GM21528 (cell line): Measurements from ENCODE around the gene RAB19.

Experiments used
- ATAC-seq: cut with Tn5 transposase; IDR thresholded peaks from one replicate; pipeline ENCODE4 v1.9.1; 2021; ENCODE audit warnings: mild to moderate bottlenecking, moderate library complexity; ENCODE audit not compliant: unreplicated experiment, low FRiP score

RAB19 gene, protein sequence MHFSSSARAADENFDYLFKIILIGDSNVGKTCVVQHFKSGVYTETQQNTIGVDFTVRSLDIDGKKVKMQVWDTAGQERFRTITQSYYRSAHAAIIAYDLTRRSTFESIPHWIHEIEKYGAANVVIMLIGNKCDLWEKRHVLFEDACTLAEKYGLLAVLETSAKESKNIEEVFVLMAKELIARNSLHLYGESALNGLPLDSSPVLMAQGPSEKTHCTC

DNA sequence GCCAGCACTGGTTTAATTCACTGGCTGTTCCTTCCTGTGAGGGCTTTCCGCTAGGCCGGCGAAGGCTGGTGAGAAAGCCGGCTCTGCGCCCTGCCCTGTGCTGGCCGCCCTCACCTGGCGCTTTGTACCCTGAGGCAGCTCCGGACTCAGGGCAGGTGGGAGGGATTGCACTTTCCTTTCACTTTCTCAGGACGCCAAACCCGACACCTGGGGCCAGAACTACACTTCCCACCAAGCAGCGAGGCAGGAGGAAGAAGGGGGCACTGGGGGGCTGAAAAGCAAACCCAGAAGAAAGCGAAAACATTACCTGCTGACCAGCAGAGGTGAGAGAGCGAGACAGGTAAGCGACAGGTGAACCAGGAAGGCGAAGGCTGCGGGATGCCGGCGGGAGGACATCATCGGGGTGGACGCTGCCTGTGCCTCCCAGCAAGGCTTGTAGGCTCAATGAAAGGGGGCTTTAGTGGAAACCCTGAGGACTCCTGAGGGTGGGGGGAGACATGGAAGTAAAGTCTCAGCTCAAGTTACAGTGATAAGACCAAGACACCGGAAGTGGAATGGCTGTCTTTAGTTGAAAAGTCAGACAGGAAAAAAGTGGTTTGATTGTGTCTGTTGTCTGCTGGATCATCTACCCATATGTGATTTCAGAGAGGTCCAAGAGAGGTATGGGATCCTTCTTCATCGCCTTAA lies at the start of gene RAB19:
Gene RAB19 (plus strand): TSS at position 181 of the 687 bp plus-strand sequence. CDS start 3,589 bp downstream, outside the sequence.
- ATAC-seq: no peak

DNA sequence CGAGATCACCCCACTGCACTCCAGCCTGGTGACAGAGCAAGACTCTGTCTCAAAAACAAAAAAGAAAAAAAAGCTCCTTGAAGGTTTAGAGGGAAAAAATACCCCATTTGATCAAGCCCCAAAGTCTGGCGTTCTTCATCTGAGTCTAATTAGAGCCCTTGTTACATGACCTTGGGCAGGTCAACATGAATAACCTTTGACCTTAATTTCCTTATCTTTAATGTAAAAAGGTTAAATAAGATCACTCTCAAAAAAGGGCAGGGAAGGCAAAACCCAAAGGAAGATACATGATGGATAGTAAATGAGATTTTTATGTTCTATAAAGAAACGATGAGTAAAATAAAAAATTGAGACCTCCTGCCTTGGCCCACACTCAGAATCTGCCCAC lies 45.8 kb upstream of the RAB19 start:
- no peak for ATAC-seq

DNA sequence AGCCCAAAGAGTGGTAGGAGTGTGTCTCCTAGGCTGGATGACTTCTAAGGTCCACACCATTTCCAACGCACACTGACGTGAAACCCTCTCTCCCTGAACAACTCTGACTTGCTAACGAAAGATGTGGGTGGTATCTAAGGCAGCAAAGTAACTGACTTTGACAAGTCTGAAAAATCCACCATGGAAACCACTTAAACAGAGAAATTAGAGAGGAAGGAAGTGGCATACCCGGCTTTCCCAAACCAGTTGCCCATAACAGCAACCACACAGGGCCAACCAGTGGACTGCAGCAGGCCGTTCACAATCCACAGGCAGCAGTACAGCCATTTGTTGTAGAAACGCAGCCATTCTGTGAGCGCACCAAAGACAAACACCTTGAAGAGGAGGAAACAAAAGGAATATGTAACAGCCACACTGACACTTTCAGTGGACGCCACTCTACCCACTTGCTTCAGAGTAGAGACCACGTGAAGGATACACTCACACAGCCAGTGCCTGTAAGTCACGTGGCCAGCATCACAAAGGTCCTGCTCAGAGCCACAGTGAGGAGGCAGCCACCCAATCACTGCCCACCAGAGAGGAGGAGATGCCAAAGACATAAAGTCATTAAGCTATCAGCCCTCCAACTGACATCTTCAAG lies 45.3 kb upstream of the RAB19 start:
- ATAC-seq: no peak

DNA sequence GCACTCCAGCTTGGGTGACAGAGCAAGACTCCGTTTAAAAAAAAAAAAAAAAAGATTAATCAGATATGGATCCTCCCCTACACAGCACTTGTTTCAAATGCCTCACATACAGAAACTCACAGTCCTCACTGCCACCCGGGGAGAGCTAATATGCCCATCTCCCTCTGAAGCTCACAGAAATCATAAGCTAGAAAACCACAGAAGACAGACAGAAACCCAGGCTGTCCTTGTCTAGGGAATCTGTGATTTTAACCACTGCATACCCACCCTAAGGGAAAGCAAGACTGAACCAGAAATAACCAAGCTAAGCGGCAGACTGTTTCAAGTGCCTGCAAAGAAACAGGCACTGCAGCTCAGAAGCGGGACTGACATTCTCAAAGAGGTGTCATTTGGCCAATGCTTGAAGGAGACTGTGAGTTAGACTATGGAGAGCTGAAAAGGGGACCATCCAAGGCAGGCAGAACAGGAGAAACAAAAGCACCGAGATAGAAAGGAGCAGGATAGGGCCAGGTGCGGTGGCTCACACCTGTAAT lies 43.1 kb upstream of the RAB19 start:
- no peak for ATAC-seq

DNA sequence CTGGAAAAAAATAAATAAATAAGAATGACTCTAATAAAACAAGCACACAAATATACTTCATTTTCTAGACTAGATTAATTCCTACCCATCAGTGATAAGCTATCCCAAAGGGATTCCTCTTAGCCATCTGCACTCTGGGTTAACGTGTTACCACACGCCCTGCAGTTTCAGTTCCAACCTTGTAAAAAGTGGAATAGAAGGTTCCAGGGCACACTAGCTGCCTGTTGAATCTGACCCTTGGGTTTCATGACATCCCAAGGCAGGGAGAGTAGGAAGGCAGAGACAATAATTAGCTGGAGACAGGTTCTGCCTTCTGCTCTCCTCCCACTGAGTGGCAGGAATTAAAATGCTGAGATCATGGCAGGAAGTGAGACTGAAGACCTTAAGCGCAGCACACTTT lies 39.0 kb upstream of the RAB19 start:
- no peak for ATAC-seq

DNA sequence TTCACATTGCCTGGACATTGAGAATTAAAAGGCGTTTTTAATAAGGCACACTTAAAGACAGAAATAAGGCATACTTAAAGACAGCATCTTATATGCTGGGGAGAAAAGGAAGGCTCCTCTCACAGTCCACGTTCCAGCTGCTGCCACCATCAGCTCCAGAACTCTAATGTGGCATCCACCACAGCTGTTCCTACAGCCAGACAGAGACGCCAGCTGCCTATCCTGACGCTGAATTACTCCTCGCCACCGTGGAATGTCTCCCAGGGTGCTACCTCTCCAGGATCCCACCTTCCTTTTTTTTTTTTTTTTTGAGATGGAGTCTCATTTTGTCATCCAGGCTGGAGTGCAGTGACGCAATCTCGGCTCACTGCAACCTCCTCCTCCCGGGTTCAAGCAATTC lies 36.3 kb upstream of the RAB19 start:
- no peak for ATAC-seq

DNA sequence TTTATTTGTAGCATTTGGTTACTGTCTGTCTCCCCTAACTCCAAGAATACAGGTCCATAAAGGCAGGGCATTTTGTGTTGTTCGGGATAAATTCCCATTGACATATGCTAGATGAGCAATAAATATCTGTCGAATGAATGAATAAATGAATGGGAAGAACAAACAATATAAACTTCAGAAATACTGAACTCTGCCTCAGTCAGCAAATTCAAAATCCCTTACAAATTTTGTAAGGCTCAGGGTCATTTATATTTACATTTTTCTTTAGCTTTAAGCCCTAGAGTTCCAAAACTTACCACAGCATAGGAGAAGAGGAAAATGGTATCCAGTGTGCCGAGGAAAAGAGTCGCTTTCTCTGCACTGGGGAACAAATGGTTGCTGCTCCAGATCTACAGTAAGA lies 34.6 kb upstream of the RAB19 start:
- ATAC-seq: no peak

DNA sequence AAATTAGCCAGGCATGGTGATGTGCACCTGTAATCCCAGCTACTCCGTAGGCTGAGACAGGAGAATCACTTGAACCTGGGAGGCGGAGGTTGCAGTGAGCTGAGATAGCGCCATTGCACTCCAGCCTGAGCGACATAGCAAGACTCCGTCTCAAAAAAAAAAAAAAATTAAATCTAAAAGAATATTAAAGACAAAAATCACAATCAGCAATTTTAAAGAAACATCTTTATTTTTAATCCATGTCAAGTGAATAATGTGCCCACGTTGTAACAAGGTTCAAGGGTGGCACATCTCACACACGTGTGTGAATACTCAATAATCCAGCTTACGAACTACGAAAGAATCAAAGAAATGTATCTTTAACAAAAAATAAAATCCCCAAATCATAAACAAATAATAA lies 28.5 kb upstream of the RAB19 start:
- no peak for ATAC-seq

DNA sequence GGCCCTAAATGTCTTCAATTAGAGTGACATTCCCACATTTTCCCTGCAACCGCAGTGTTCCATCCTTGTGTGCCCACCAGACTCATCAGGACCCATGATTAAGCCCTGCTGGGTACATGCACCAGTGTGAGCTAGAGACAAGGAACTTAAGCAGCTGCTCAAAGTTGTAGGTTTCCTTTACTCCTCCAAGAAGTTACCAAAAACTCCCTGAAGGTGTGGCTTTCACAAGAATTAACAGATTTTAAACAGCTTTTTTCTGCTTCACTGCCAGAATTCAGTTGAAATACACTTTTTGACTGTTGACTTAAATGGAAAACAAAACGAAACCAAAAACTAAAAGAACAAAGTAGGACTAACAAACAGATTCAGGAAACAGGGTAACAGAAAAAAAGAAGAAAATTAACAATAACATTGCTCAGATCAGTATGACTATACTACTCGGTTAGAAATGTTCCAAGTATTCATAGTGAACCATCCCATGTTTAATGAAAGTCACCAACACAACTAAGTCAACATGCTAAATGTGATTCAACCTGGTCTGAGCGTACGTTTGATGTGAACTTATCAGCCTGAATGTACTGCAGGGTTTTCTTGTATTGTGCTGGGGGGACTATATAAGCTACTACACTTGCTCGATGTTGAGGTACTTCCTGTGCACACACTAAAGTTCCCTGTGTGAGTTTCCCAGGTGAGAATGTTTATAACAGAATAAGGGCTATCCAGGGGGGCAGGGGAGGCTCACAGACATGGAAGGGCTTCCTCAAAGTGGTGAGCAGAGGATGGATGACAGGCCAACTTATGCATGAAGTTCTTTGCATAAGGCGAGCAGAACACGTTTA lies 27.7 kb upstream of the RAB19 start:
- no peak for ATAC-seq

DNA sequence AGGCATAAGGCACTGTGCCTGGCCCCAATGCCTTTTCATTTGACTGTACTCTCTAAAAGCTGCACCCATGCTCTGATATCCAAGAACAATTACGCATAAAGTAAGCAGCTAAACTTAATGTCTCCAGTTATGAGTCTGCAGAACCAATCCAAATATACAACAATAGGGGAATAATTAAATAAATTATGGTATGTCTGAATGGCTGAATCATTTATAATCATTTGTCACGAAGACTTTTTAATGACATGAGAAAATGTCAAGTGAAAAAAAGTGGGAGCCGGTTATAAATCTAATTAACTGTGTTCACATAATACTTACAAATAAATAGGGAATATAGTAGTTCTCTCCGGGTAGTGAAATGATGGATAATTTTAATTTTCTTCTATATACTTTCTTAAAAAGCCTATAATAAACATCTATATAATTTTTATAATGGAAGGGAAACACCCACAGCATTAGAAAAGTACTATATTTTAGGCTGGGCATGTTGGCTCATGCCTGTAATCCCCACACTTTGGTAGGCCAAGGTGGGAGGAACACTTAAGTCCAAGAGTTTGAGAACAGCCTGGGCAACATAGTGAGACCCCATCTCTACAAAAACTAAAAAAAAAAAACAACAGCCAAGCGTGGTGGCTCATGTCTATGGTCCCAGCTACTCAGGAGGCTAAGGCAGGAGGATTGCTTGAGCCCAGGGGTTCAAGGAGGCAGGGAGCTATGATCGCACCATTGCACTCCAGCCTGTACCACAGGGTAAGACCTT lies 19.7 kb upstream of the RAB19 start:
- no peak for ATAC-seq

DNA sequence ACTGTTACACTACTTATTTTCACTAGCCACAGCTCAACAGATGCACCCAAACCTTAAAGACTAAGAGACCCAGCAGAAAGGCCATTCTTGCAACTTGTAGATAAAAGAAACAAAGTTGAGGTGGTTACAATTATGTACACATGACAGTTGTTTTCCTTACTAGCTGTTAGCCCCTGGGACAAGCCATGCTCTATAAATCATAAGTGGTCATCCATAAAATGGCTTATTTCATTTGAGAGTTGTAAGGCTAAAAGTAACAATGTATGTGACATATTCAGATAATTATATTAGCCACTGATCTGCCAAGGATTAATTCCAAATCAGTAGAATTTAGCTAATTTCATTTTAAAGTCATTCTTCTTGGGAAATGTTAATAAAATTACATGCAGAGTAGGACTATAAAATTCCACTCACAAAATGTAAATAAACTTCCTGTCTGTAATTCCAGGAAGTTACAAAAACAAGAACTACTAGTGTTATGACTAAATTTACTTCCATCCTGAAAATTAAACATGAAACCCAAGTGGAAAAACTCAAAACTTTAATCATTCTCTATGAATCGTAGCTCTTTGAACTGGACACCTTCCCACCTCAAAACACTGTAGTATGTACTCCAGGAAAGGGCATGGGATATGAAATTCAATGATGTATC lies 18.8 kb upstream of the RAB19 start:
- ATAC-seq: no peak

DNA sequence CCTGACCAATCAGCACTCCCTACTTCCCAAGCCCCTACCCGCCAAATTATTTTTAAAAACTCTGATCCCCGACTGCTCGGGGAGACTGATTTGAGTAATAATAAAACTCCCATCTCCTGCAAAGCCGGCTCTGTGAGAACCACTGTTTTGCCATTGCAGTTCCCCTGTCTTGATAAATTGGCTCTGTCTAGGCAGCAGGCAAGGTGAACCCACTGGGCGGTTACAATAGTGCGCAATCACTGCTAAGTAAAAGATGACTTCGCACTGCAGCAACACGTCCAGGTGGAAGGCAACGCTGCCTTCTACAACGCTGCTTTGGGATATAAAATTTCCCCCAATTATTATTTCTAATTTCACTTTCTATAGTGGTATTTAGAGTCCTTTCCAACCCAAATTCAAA lies 14.4 kb upstream of the RAB19 start:
- no peak for ATAC-seq

DNA sequence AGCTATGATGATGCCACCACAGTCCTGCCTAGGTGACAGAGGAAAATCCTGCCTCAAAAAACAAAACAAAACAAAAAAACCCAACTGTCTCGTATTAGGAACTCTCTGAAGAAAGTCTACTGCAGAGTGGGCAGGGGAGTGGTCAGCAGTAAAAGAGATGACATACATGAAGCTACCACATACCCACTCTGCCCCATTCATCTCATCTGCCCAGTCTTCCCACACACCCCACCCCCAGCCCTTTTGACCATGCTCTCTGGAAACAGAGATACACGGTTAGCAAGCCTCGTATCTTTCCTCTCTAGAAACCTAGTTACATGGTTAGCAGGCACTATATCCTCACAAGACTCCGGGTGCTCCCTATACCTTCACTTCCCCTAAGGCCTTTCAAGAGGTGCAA lies 13.8 kb upstream of the RAB19 start:
- peak; percentile 12 for ATAC-seq

DNA sequence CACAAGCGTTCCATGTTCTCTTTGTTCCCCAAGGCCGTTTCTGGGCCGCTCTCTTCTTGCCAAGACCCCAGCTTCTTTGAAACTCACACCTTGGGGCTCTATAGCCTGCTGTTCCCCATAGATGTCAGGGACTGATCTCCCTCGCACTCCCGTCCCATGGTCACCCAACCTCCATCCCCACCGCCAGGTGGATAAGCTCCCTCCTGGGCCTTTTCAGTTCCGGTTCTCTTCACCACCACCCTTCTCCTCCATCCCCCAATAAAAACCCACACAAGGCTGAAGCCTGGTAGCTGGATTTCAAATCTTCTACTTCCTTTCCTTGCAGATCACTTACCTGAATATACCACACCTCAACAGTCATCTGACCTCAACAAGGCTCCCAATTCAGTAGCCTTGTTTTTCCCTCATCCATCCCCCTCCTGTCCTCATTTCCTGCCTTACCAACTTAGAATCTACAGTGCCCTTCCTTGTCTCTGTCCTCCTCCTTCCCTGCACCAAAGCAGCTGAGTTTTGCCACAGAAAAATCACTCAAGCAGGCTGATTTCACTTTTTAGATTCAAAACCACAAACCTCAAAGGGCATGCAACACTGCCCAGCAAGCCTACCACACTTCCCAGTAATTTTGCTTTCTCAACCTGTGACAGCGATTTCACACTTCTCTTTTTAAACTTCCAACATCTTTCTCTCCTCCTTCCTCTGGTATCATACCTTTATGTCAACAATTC lies 13.2 kb upstream of the RAB19 start:
- ATAC-seq: peak; percentile 70

DNA sequence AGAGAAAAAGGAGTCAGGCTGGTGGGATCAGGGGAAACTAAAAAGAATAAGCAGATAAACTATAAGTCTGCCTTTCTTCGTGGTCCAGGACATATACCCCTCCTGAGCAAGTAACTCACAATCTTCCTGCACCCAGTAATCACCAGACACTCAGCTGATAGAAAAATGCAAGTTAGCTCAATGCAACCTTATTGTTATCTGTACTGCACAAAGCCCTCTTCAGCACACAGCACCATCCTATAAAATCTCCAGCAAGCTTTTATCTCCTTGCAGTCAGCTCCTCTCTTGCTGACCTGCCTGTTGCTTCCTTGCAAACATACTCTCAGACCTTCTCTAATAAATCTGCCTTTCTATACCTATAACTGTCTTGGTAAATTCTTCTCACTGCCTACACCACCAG lies 12.2 kb upstream of the RAB19 start:
- ATAC-seq: no peak

DNA sequence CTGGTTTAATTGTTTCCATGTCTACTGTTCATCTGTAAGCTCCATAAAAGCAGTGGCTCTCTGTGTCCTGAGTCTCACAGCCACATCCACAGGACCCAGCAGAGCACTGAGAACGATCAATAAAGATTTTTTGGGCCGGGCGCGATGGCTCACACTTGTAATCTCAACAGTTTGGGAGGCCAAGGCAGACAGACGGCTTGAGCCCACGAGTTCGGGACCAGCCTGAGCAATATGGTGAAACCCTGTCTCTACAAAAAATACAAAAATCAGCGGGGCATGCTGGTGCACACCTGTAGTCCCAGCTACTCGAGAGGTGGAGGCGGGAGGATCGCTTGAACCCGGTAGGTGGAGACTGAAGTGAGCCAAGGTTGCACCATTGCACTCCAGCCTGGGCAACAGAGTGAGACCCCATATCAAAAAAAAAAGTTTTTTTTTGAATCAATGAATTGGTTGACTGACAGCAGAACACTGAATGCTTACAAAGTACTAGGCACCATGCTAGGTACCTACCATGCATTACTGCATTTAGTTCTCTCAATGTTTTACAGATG lies 10.0 kb upstream of the RAB19 start:
- ATAC-seq: no peak

DNA sequence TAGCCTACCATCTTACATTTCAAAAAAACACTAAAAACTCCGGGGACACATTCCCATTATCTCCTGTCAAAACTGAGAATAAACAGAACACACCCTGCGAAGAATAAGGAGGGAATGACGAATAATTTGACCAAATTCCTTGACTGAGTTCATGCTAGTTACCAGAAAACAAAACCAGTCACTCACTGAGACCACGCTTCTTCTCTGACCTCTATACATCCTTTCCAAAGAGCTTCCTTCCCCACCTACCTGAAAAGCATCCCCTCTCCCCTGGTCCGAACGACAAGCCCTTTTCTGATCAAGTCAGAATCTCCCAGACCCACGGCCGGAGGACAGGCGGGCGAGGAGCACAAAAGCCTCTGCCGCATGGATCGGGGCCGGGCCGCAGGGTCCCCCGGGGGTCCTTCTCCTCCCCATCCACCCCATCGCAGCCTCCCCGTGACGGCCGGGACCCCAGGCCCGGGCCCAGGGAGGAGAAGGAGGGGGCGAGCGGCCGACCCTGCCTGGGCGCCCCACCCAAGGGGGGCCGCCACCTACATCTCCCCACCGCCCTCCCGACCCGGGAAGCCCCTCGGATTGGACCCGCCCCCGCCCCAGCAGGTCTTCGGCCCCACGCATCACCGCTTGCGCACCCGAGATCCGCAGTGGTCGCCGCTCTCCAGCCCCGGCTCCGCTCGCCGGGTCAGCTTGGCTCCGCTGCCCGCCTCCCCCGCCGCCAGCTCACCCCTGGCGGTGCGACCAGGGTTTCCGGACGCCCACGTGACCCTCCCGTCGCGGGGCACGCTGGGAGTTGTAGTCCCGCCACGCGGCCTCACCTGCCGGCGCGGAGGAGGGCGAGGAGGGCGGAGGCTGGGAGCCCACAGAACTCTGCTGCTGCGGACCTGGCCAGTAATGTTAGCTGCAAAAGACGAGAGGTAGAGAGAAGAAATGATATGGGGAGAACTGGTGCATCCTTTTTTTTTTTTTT lies 5.8 kb upstream of the RAB19 start, which contains the start of gene SLC37A3:
Gene SLC37A3 (minus strand): TSS at position 747 of the 967 bp plus-strand sequence. CDS start 16,004 bp downstream, outside the sequence.
- peak; percentile 97 for ATAC-seq
